22Rv1 (cell line): Measurements from ENCODE around the gene WWOX.

Experiments used
- CTCF ChIP-seq: fragments of 450-650 bp; IDR thresholded peaks from 2 replicates; pipeline ENCODE4 v1.5.1; 2017; ENCODE audit warnings: mild to moderate bottlenecking
- ZFX ChIP-seq: fragments of 450-650 bp; IDR thresholded peaks from 2 replicates; pipeline ENCODE4 v1.6.1; 2017; ENCODE audit warnings: antibody characterized with exemption, borderline replicate concordance

- TF ChIP-seq CTCF (no peak), ZFX (no peak)
Measured at GRCh38 chr16:79213214-79213613, 1113.8 kb downstream of the WWOX start.
